Keratinocyte (primary cell): Measurements from ENCODE around the gene MED9. TPM values are rescaled to one million over a fixed set of nuclear protein-coding genes. Genes with fewer than 3 reads are reported as not detected.

Experiments used
- DNase-seq: peaks from one replicate; pipeline ENCODE4 v3.0.0-alpha.2; 2011; ENCODE audit warnings: low read depth, missing footprints, low spot score
- FAIRE-seq: peaks from 2 replicates; lab custom pipeline; 2011; peaks lifted over from hg19 to GRCh38; lab: Jason Lieb, UNC
- H2AFZ ChIP-seq: 2 replicates; pipeline ENCODE4 v1.6.0; 2012; ENCODE audit warnings: low read length, control low read depth, inconsistent platforms; ENCODE audit not compliant: control insufficient read depth
- H3K27ac ChIP-seq: 2 replicates; pipeline ENCODE4 v1.5.1; 2011; ENCODE audit warnings: low read length; ENCODE audit not compliant: control insufficient read depth, insufficient read depth
- H3K27me3 ChIP-seq: 3 replicates; pipeline ENCODE4 v1.6.0; 2011; ENCODE audit warnings: low read length; ENCODE audit not compliant: control insufficient read depth, insufficient read depth; ENCODE audit errors: extremely low read depth
- H3K36me3 ChIP-seq, 2 experiments: 2 replicates in 1 of 2; 3 replicates in 1 of 2; pipeline ENCODE4 v1.5.1; 2011; ENCODE audit warnings: low read length in 2 of 2, mild to moderate bottlenecking in 1 of 2; ENCODE audit not compliant: control insufficient read depth in 2 of 2, insufficient read depth in 2 of 2; ENCODE audit errors: extremely low read depth in 1 of 2
- H3K4me1 ChIP-seq: 3 replicates; pipeline ENCODE4 v1.5.1; 2011; ENCODE audit warnings: low read length; ENCODE audit not compliant: control insufficient read depth, insufficient read depth; ENCODE audit errors: extremely low read depth
- H3K4me2 ChIP-seq: 3 replicates; pipeline ENCODE4 v1.6.0; 2011; ENCODE audit warnings: low read depth, low read length; ENCODE audit not compliant: control insufficient read depth, insufficient read depth; ENCODE audit errors: extremely low read depth
- H3K4me3 ChIP-seq, 3 experiments: fragments of 200-600 bp in 1 of 3; sonication (generic) in 1 of 3; 2 replicates in 2 of 3; 3 replicates in 1 of 3; pipeline ENCODE4 v1.5.1; 2011 to 2016; ENCODE audit warnings: low read length in 3 of 3, mild to moderate bottlenecking in 3 of 3, control low read depth in 2 of 3, inconsistent platforms in 1 of 3, low read depth in 1 of 3, mixed read lengths in 1 of 3, mixed run types in 1 of 3, moderate library complexity in 1 of 3; ENCODE audit not compliant: control insufficient read depth in 2 of 3, insufficient read depth in 2 of 3; ENCODE audit errors: extremely low read depth in 1 of 3
- H3K79me2 ChIP-seq: 2 replicates; pipeline ENCODE4 v1.6.0; 2012; ENCODE audit warnings: low read length; ENCODE audit not compliant: control insufficient read depth, insufficient read depth
- H3K9ac ChIP-seq: 3 replicates; pipeline ENCODE4 v1.6.0; 2011; ENCODE audit warnings: low read length; ENCODE audit not compliant: control insufficient read depth, insufficient read depth; ENCODE audit errors: extremely low read depth
- H3K9me1 ChIP-seq: 3 replicates; pipeline ENCODE4 v1.6.0; 2011; ENCODE audit warnings: low read length; ENCODE audit not compliant: control insufficient read depth, insufficient read depth; ENCODE audit errors: extremely low read depth
- H3K9me3 ChIP-seq: 2 replicates; pipeline ENCODE4 v1.5.1; 2012; ENCODE audit warnings: low read depth, low read length; ENCODE audit not compliant: control insufficient read depth
- H4K20me1 ChIP-seq: 3 replicates; pipeline ENCODE4 v1.6.0; 2011; ENCODE audit warnings: low read length; ENCODE audit not compliant: control insufficient read depth, insufficient read depth; ENCODE audit errors: extremely low read depth
- CTCF ChIP-seq, 3 experiments: IDR thresholded peaks in 1 of 3; conservative IDR thresholded peaks in 1 of 3; optimal IDR thresholded peaks in 1 of 3; 2 replicates in 2 of 3; 3 replicates in 1 of 3; pipeline versions ENCODE3 to v1.5.1; 2011; ENCODE audit warnings: low read length in 3 of 3, mild to moderate bottlenecking in 3 of 3, moderate library complexity in 2 of 3, control low read depth in 1 of 3, inconsistent platforms in 1 of 3; ENCODE audit not compliant: insufficient read depth in 2 of 3; ENCODE audit errors: extremely low read depth in 1 of 3
- EZH2 ChIP-seq: IDR thresholded peaks from one replicate; pipeline ENCODE4 v1.6.1; 2012; ENCODE audit warnings: inconsistent platforms, mild to moderate bottlenecking, low read length, moderate library complexity
- dilution Hi-C: fragments of 300-500 bp; cut with MboI; formaldehyde crosslinking; loops from one replicate; pipeline ENCODE4 v1.7.0; 2020; ENCODE audit warnings: low sequenced_read_pairs; ENCODE audit not compliant: extremely low pct_ligation_motif_present
- polyA plus RNA-seq, 5 experiments: library from polyadenylated mRNA; depleted of rRNA in 3 of 5; stranded (reverse) in 3 of 5; stranded (forward) in 1 of 5; unstranded in 1 of 5; fragments of >200 nt; gene quantifications; 1 replicate in 1 of 5; 2 replicates in 3 of 5; 3 replicates in 1 of 5; pipeline versions ENCODE4 v1.2.1 to v1.2.3, GENCODE V29; 2011 to 2012; ENCODE audit warnings: missing spikeins in 2 of 5, low read depth in 1 of 5, low replicate concordance in 1 of 5

MED9 gene
- polyA plus RNA-seq, 1 donor (not counting 4 experiments of a cell fraction or from before 2014, with no cell fraction given): 6.9 TPM

- no peaks in the 10 kb centered on the region for H3K79me2 ChIP-seq
- no peaks in the 10 kb centered on the region for H3K9me3 ChIP-seq
- TF ChIP-seq EZH2 (no peak), CTCF (optimal IDR thresholded peaks at IDR 0.05 in 1 of 3, IDR thresholded peaks at IDR 0.05 in 1 of 3, conservative IDR thresholded peaks at IDR 0.05 in 1 of 3; ENCODE audit: extremely low read depth in 1 of 3, insufficient read depth in 2 of 3, low read length in 3 of 3) (no peak)
- H3K27me3 ChIP-seq: no peaks in the 10 kb centered on the region
- H3K27ac ChIP-seq: no peak overlapping the region
- H2AFZ ChIP-seq: no peak overlapping the region
- dilution Hi-C loops: no loop called here
- no peak for DNase-seq
- no peaks in the 10 kb centered on the region for H3K36me3 ChIP-seq
- H4K20me1 ChIP-seq: peaks cover 4% of the 10 kb centered on the region
- no peaks in the 10 kb centered on the region for H3K9me1 ChIP-seq
- no peak overlapping the region for H3K4me2 ChIP-seq
- FAIRE-seq: no peak
- no peak overlapping the region for H3K4me3 ChIP-seq
- H3K4me1 ChIP-seq: no peaks in the 10 kb centered on the region
- H3K9ac ChIP-seq: no peak overlapping the region
Observed at GRCh38 chr17:17538417-17539391, 61.9 kb downstream of the MED9 start.

- Histone ChIP-seq H4K20me1 (peaks cover 4% of the 10 kb centered on the region), H3K4me1 (no peaks in the 10 kb centered on the region), H2AFZ (no peak overlapping the region), H3K4me3 (no peak overlapping the region), H3K79me2 (no peaks in the 10 kb centered on the region), H3K4me2 (no peak overlapping the region), H3K27ac (no peak overlapping the region), H3K27me3 (no peaks in the 10 kb centered on the region), H3K9ac (no peak overlapping the region), H3K9me3 (no peaks in the 10 kb centered on the region), H3K9me1 (no peaks in the 10 kb centered on the region), H3K36me3 (no peaks in the 10 kb centered on the region)
- TF ChIP-seq EZH2 (no peak), CTCF (optimal IDR thresholded peaks at IDR 0.05 in 1 of 3, IDR thresholded peaks at IDR 0.05 in 1 of 3, conservative IDR thresholded peaks at IDR 0.05 in 1 of 3; ENCODE audit: extremely low read depth in 1 of 3, insufficient read depth in 2 of 3, low read length in 3 of 3) (no peak)
- no peak for FAIRE-seq
- dilution Hi-C loops: no loop called here
- no peak for DNase-seq
Observed at GRCh38 chr17:17539591-17539990, 62.8 kb downstream of the MED9 start.
